ENCODE data around the gene C2CD4B. TPM values are rescaled to one million over a fixed set of nuclear protein-coding genes. Genes with fewer than 3 reads are reported as not detected.

The C2CD4B gene
- total and polyA plus RNA-seq, 8 donors, result 1.1 to 5.1 (median 2.9) TPM

DNA sequence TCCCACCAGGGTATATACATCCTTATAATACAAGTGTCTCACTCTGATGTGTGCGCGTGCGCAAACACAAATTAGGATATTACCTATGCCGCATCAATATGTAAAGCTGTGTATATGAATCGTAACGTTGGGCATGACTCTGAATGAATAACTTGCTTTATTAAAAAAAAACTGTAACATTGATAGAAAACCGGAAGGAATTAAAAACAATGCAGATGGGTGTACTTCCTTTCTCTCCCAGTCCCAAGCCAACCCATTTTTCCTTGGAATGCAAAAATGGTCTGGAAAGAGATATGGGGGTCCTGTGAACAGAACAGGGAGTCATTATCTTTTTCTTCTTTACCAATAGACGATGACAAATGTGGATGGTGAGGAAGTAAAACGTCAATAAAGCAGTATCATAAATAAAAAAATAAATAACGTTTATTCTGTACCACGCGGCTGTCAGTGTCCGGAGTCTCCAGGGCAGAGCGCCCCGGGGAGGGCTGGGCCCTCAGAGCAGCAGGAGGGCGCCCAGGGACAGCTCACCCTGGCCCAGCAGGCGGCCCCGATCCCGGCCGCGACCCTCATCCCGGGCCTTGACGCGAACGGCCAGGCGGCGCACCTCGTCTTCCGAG, 1.6 kb downstream of the C2CD4B start:
- TF ChIP-seq, protein P1, sequence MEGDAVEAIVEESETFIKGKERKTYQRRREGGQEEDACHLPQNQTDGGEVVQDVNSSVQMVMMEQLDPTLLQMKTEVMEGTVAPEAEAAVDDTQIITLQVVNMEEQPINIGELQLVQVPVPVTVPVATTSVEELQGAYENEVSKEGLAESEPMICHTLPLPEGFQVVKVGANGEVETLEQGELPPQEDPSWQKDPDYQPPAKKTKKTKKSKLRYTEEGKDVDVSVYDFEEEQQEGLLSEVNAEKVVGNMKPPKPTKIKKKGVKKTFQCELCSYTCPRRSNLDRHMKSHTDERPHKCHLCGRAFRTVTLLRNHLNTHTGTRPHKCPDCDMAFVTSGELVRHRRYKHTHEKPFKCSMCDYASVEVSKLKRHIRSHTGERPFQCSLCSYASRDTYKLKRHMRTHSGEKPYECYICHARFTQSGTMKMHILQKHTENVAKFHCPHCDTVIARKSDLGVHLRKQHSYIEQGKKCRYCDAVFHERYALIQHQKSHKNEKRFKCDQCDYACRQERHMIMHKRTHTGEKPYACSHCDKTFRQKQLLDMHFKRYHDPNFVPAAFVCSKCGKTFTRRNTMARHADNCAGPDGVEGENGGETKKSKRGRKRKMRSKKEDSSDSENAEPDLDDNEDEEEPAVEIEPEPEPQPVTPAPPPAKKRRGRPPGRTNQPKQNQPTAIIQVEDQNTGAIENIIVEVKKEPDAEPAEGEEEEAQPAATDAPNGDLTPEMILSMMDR (IDR thresholded peaks at IDR 0.05), result no peak
- ATAC-seq, result peak; percentile 27
- peaks cover 43 to 73% of the 10 kb centered on the region in 2 donors for H3K27me3 ChIP-seq
- intact Hi-C loops (cut with DNase I), result no loop called here
- H3K36me3 ChIP-seq, result no peaks in the 10 kb centered on the region
- no peak for DNase-seq
- H3K9me3 ChIP-seq, result peaks cover 0 to under 1% of the 10 kb centered on the region in 2 donors
- peak overlapping the region; percentile 7 to 48 for H3K4me3 ChIP-seq
- H3K27ac ChIP-seq, result peak overlapping the region; percentile 42 to 72
- peaks cover 3 to 23% of the 10 kb centered on the region in 2 donors for H3K4me1 ChIP-seq

DNA sequence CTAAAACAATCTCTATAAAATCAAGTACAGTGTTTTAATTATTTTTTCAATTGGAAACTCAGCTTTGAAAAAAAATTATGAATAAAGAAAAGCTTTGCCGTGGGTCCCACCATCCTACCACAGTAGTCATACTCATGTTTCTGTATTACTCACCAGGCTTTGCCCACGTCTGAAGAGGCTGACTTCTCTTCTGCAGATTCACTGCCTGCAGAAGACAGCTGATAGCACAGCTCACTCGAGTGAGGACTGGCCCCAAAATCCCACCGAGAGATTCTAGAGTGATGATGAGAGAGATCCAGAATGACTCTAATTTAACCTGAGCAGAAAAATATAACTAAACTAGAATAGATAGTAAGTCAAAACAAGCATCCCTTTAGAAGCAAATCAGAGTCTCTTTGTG, 11.9 kb downstream of the C2CD4B start:
- ATAC-seq (no peak), DNase-seq (no peak)
- intact Hi-C loops (cut with DNase I), result no loop called here
- TF ChIP-seq, protein P1 (IDR thresholded peaks at IDR 0.05), result no peak
- Histone ChIP-seq H3K36me3 (no peaks in the 10 kb centered on the region), H3K4me1 (peaks cover 0 to 2% of the 10 kb centered on the region in 2 donors), H3K27ac (no peak overlapping the region), H3K4me3 (no peak overlapping the region), H3K27me3 (no peaks in the 10 kb centered on the region), H3K9me3 (peaks cover 0 to 8% of the 10 kb centered on the region in 2 donors)

DNA sequence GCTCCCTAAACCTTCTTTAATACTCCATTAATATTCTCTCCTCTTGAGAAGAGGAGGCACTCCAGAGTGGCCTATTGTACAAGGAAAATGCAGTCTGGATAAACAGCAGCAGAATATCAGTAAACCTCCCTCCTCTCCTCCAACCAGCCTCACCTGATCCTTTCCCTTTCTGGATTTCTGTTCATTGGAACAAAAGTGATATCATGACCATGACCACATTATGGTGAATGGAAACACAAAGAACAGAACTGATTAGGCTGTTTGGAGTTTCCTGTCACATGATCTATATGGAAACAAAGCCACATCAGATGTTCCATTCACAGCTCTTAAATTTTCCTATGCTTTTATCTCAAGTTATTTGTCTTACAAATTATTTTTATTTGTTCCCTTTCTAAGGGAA, 14.6 kb downstream of the C2CD4B start:
- intact Hi-C loops (cut with DNase I), result no loop called here
- DNase-seq (no peak), ATAC-seq (no peak)
- Histone ChIP-seq H3K4me3 (no peak overlapping the region), H3K27ac (no peak overlapping the region), H3K4me1 (peaks cover 0 to 2% of the 10 kb centered on the region in 2 donors), H3K27me3 (no peaks in the 10 kb centered on the region), H3K36me3 (no peaks in the 10 kb centered on the region), H3K9me3 (no peaks in the 10 kb centered on the region)
- TF ChIP-seq, protein P1 (IDR thresholded peaks at IDR 0.05), result no peak

DNA sequence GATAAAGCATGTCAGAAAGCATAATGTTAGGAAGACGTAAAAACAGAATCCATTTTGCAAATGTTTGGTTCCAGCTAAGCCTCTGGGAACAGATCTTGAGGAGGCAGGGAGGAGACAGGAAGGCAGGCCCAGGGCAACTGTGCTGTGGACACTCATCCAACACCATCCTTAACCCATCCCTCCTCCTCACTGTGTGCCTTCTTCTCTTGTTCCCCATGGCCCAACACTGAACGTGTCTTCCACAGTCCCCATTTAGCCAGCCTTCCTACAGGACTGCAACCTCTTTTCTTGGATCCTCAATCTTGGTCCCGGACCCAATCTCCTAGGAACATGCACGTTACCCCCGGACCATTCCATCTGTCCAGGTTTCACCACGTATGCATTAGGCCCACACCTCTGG, 15.4 kb downstream of the C2CD4B start:
- H3K27me3 ChIP-seq, result no peaks in the 10 kb centered on the region
- TF ChIP-seq, protein P1 (IDR thresholded peaks at IDR 0.05), result no peak
- no peaks in the 10 kb centered on the region for H3K36me3 ChIP-seq
- H3K4me3 ChIP-seq, result no peak overlapping the region
- H3K9me3 ChIP-seq, result no peaks in the 10 kb centered on the region
- H3K27ac ChIP-seq, result no peak overlapping the region
- ATAC-seq, result no peak
- intact Hi-C loops (cut with DNase I), result no loop called here
- DNase-seq, result no peak
- peaks cover 0 to 2% of the 10 kb centered on the region in 2 donors for H3K4me1 ChIP-seq

DNA sequence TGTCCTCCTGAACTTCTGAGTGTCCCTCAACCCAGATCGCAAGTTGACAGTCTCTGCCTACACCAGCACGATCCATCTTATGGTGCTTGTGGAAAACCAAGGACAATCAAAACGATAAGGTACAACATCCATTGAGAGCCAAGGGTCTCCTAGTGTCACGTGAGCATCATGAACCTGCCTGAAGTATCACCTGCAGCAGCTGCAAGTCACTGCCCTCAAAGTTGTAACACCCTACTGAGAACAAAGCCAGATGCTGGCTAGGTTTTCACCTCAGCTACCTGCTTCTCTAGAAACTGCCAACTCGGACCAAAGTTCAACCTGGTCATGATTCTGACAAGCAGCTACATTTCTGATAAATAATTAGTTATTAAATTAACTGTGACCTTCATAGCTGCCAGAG, 17.5 kb downstream of the C2CD4B start:
- DNase-seq, result no peak
- TF ChIP-seq, protein P1 (IDR thresholded peaks at IDR 0.05), result no peak
- no peaks in the 10 kb centered on the region for H3K27me3 ChIP-seq
- H3K4me1 ChIP-seq, result peaks cover 0 to 2% of the 10 kb centered on the region in 2 donors
- H3K27ac ChIP-seq, result no peak overlapping the region
- intact Hi-C loops (cut with DNase I), result no loop called here
- no peaks in the 10 kb centered on the region for H3K9me3 ChIP-seq
- H3K36me3 ChIP-seq, result no peaks in the 10 kb centered on the region
- no peak for ATAC-seq
- no peak overlapping the region for H3K4me3 ChIP-seq
